Mucosa of stomach (tissue), 1 donor: ENCODE results near the gene IFNL3.

Source experiments
- H3K27me3 ChIP-seq: one replicate; pipeline ENCODE4 v1.7.0; 2013; ENCODE audit warnings: mild to moderate bottlenecking, low read length; ENCODE audit not compliant: control insufficient read depth, insufficient read depth
- H3K36me3 ChIP-seq: one replicate; pipeline ENCODE4 v1.7.0; 2013; ENCODE audit warnings: low read length; ENCODE audit not compliant: control insufficient read depth, insufficient read depth
- H3K4me1 ChIP-seq: one replicate; pipeline ENCODE4 v1.7.0; 2013; ENCODE audit warnings: mild to moderate bottlenecking, low read length; ENCODE audit not compliant: control insufficient read depth, insufficient read depth
- H3K4me3 ChIP-seq: one replicate; pipeline ENCODE4 v1.7.0; 2013; ENCODE audit warnings: low read length
- H3K9ac ChIP-seq: one replicate; pipeline ENCODE4 v1.7.0; 2013; ENCODE audit warnings: mild to moderate bottlenecking, low read length, moderate library complexity
- H3K9me3 ChIP-seq: one replicate; pipeline ENCODE4 v1.7.0; 2013; ENCODE audit warnings: mild to moderate bottlenecking, low read length, moderate library complexity; ENCODE audit not compliant: control insufficient read depth
- donor health status: Pancreatic carcinoma.

IFNL3 gene

DNA sequence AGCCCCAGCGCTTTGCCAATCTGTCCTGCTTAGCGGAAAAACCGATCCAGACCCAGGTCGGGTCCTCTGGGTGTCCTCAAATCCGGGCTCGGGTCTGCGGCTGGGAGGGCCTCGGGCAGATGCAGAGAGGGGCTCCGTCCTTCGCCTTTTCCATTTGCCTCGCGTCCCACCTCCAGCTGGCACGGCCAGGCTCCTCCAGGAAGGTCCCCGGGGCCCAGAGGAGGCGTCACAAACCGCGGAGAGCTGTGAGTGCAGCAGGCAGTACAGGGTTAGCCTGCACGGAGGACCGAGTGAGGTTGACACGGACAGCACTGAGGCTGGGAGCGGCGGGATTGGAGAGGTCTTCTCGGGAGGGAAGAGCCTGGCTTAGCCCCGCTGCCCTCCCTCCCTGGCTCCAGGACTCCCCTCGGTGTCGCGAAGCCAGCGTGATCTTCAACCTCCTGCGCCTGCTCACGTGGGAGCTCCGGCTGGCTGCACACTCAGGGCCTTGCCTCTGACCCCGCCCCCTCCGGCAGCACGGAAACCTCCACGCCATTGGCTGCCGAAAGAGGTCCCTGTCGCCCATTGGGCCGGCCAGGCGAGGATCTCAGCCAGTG lies 20.6 kb upstream of the IFNL3 start:
- peaks cover 7% of the 10 kb centered on the region for H3K4me1 ChIP-seq
- no peaks in the 10 kb centered on the region for H3K9me3 ChIP-seq
- no peak overlapping the region for H3K4me3 ChIP-seq
- no peak overlapping the region for H3K9ac ChIP-seq
- no peaks in the 10 kb centered on the region for H3K36me3 ChIP-seq
- peaks cover 43% of the 10 kb centered on the region for H3K27me3 ChIP-seq

DNA sequence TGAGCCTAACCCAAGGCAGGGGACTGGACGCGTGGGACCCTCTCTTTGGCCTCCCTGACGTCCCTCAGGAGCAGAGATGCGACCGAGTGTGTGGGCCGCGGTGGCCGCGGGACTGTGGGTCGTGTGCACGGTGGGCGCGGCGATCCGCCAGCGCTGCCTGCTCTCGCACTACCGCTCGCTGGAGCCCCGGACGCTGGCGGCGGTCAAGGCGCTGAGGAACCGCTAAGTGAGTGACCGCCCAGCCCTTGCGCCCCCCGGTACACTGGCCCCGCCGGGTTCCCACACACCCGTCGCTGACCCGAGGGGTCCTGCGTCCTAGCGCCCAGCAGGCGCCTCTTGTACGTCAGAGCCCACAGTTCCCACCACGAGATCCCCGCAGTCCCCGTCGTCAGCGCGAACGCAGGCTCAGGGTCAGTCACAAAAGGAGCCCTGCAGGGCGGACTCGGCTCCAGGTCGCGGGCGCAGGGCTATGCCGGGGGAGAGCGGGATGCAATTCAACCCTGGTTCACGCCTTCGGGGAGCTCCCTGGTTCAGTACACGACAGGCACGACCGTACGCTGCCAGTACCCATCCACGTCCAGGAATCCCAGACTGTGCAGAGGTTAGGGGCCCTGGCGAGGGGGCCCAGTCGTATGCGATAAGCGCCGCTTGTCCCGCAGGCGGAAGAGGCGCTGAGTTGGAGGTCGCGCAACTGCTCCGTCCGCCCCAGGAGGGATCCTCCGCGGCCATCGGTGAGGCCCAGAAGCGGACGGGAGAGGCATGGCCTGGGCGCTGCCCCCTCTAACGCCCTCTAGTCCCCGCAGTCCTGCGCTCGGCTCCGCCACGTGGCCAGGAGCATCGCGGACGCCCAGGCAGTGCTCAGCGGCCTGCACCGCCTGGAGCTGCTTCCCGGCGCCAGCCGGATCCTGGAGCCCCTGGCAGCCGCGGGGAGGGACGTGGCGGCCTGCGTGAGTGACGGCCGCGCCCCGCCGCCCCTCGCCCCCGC lies 19.8 kb upstream of the IFNL3 start:
- peaks cover 44% of the 10 kb centered on the region for H3K27me3 ChIP-seq

DNA sequence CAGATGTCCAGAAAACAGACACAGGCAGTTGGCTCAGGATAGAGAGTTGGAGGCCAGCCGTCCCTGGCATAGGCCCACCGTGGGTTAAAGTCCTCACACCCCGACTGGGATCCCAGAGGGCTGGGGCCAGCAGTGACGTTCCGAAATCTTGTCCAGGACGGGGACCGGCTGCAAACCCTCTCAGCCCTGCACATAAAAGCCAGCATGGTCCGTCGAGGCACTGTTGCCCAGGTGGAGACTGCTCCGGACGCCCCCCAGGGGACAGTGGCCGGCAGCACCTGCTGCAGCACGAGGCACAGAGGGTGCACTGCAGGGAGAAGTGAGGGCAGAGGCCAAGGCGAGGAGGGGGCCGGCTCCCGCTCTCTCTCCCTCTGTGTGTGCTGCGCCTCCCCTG lies 19.1 kb upstream of the IFNL3 start:
- H3K4me1 ChIP-seq: peaks cover 7% of the 10 kb centered on the region
- no peak overlapping the region for H3K4me3 ChIP-seq
- H3K9ac ChIP-seq: no peak overlapping the region
- no peaks in the 10 kb centered on the region for H3K9me3 ChIP-seq
- H3K27me3 ChIP-seq: peaks cover 44% of the 10 kb centered on the region
- H3K36me3 ChIP-seq: no peaks in the 10 kb centered on the region

More for the DNA sequence above, 19.8 kb upstream of the IFNL3 start:
- no peak overlapping the region for H3K9ac ChIP-seq
- H3K4me1 ChIP-seq: peaks cover 7% of the 10 kb centered on the region
- no peak overlapping the region for H3K4me3 ChIP-seq
- H3K36me3 ChIP-seq: no peaks in the 10 kb centered on the region
- no peaks in the 10 kb centered on the region for H3K9me3 ChIP-seq

DNA sequence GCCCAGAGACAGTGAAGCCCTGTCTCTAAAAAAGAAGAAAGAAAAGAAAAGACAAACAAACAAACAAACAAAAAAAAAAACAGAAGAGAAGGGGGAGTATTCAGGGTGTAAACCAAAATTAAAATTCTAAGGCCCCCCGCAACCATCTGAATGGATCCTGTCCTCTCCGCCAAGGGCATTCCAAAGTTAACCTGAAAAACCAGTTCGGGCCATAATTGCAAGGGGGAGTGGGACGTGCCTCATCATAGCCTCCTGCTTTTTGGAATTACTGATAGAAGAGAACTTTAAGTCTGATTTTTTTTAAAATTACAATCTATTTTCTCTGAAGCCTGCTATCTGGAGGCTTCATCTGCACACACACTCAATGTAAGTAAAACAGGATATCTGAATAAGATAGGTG lies 17.7 kb upstream of the IFNL3 start:
- H3K36me3 ChIP-seq: no peaks in the 10 kb centered on the region
- H3K4me1 ChIP-seq: peaks cover 7% of the 10 kb centered on the region
- no peak overlapping the region for H3K4me3 ChIP-seq
- H3K9ac ChIP-seq: no peak overlapping the region
- H3K27me3 ChIP-seq: peaks cover 44% of the 10 kb centered on the region
- no peaks in the 10 kb centered on the region for H3K9me3 ChIP-seq

DNA sequence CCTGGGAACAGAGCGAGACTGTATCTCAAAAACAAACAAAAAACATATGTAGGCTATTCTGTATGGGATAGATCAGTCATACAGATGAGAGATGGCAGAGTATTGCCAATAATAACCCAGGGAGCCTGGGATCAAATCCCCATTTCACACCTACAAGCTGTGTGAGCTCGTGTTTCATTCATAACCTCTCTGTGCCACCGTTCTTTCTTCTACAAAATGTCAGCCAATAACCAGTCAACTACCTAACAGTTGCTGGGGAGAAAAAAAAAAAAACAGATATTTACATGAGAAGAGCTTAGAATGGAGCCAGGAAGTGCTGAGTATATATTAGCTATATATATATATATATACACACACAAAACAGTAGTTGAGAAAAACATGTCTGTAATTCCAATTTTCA lies 16.9 kb upstream of the IFNL3 start:
- Histone ChIP-seq H3K4me3 (no peak overlapping the region), H3K4me1 (peaks cover 7% of the 10 kb centered on the region), H3K36me3 (no peaks in the 10 kb centered on the region), H3K9me3 (no peaks in the 10 kb centered on the region), H3K27me3 (peaks cover 44% of the 10 kb centered on the region), H3K9ac (no peak overlapping the region)

DNA sequence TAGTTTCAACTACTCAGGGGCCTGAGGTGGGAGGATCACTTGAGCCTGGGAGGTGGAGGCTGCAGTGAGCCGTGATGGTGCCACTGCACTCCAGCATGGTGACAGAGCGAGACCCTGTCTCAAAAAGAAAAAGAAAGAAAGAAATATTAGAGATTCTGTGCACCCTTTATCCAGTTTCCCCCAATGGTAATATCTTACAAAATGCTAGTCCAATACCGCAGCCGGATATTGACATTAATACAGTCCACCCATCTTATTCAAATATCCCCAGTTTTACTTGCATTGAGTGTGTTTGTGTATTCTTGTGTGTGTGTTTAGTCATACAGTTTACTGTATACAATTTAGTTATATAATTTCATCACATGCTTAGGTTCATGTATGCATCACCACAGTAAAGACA lies 12.4 kb upstream of the IFNL3 start:
- no peak overlapping the region for H3K9ac ChIP-seq
- no peaks in the 10 kb centered on the region for H3K36me3 ChIP-seq
- H3K4me1 ChIP-seq: no peaks in the 10 kb centered on the region
- no peak overlapping the region for H3K4me3 ChIP-seq
- H3K9me3 ChIP-seq: no peaks in the 10 kb centered on the region
- peaks cover 11% of the 10 kb centered on the region for H3K27me3 ChIP-seq

DNA sequence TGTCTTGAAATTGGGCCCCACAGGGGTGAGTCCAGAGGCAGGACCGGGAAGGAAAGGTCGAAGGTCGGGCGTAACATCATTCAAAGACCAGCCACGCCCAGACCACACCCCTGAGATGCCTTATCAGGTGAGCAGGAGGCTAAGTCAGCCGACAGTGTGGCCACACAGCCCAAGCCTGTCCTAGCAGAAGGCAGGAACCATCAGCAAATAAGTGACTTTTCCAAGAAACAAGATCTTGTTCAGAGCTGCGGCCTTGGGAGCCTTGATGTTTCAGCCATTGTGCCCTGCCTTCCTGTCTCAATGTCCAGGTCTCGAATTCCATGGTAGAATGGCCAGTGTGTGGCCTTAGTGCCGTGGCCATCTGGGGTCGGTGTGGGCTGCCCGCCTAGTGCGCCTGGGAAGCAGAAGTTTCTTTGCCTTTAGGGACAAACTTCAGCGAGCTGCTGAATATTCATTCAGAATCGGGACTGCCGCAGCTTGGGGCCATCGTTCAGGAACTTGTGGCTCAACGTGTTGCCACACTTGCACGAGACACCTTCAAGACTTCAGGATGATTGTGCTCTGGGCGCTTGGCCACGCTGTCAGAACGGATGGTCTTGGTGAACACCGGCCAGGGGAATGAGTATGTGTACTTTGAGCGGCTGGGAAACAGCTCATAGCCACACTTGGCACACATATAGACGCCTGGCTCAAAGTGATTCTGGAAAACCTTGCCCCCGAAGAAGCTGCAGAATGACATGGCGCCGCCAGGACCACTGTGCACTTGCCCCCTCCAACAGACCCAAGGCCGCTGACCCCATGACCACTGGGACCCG lies 9.9 kb upstream of the IFNL3 start:
- Histone ChIP-seq H3K4me1 (no peaks in the 10 kb centered on the region), H3K27me3 (no peaks in the 10 kb centered on the region), H3K9me3 (no peaks in the 10 kb centered on the region), H3K4me3 (no peak overlapping the region), H3K36me3 (no peaks in the 10 kb centered on the region), H3K9ac (no peak overlapping the region)

DNA sequence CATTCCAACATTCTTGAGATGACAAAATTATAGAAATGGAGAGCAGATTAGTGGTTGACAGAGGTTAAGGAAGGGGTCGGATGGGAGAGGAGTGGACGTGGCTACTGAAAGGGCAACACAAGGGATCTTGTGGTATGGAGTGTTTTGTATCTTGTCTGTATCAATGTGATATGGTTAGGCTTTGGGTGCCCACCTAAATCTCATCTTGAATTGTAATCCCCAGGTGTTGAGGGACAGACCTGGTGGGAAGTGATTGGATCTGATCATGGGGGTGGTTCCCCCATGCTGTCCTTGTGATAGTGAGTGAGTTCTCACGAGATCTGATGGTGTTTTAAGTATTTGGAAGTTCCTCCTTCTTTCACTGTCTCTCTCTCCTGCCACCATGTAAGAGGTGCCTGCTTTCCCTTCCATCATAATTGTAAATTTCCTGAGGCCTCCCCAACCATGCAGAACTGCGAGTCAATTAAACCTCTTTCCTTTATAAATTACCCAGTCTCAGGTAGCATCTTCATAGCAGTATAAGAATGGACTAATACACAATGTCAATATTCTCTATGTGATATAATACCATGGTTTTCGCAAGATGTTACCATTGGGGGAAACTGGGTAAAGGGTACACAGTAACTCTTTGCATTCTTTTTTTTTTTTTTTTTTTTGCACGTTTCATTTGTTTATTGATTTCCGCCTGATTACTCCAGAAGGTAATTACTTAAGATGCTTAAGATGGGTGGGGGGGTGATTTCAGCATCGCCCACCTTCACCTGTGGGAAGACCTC lies 8.8 kb upstream of the IFNL3 start:
- Histone ChIP-seq H3K27me3 (peaks cover 8% of the 10 kb centered on the region), H3K4me3 (no peak overlapping the region), H3K9ac (no peak overlapping the region), H3K4me1 (no peaks in the 10 kb centered on the region), H3K36me3 (no peaks in the 10 kb centered on the region), H3K9me3 (no peaks in the 10 kb centered on the region)

DNA sequence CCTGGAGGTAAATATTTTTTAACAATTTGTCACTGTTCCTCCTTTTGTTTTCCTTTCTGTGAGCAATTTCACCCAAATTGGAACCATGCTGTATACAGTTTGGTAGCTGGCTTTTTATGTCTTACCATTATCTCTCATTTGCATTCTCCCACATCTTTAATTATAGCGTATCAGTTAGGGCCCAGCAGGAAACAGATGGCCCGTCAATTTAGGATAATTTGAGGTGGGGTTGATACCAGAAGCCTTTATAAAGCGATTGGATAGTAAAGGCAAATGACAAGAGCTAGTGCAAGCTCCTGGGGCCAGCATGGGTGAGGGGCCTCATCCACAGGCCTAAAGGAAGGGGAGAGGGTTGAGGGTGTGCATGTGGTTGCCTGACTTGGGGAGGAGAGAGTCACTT lies 7.7 kb upstream of the IFNL3 start:
- Histone ChIP-seq H3K4me3 (no peak overlapping the region), H3K4me1 (no peaks in the 10 kb centered on the region), H3K27me3 (peaks cover 19% of the 10 kb centered on the region), H3K9ac (no peak overlapping the region), H3K36me3 (no peaks in the 10 kb centered on the region), H3K9me3 (no peaks in the 10 kb centered on the region)

DNA sequence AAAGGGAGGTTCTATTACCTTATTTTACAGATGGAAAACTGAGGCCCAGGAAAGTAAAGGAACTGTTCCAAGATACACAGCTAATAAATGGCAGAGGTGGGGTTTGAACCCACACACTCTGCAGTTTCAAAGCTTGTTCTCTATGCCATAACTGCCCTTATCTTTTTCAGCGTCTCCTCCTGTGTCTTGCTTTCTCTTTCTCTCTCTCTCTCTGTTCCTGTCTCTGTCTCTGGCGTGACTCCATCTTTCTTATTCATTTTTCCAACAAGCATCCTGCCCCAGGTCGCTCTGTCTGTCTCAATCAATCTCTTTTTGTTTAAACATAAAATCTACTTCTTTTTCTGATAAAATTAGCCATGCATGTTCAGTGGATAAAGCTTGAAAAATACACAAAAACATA lies 7.0 kb upstream of the IFNL3 start:
- H3K9ac ChIP-seq: no peak overlapping the region
- no peaks in the 10 kb centered on the region for H3K4me1 ChIP-seq
- peaks cover 26% of the 10 kb centered on the region for H3K27me3 ChIP-seq
- no peaks in the 10 kb centered on the region for H3K9me3 ChIP-seq
- H3K4me3 ChIP-seq: no peak overlapping the region
- H3K36me3 ChIP-seq: no peaks in the 10 kb centered on the region

DNA sequence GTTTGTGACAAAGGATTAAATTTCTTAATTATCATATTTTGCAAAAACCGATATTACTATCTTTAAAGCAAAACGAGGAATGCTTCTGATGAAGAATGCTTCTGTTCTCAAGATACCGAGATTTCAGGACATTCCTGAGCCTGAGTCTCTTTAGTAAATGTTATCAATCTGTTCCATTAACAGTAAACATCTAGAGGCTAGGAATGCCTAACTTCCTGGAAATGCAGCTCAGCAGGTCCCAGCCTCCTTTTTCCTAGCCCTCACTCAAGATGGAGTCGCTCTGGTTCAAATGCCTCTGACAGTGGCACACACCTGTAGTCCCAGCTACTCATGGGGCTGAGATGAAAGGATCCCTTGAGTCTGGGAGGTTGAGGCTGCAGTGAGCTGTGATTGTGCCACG lies 6.3 kb upstream of the IFNL3 start:
- Histone ChIP-seq H3K4me1 (no peaks in the 10 kb centered on the region), H3K36me3 (no peaks in the 10 kb centered on the region), H3K9me3 (no peaks in the 10 kb centered on the region), H3K27me3 (peaks cover 26% of the 10 kb centered on the region), H3K4me3 (no peak overlapping the region), H3K9ac (no peak overlapping the region)
